ENCODE results near the gene NEDD4L.

DNA sequence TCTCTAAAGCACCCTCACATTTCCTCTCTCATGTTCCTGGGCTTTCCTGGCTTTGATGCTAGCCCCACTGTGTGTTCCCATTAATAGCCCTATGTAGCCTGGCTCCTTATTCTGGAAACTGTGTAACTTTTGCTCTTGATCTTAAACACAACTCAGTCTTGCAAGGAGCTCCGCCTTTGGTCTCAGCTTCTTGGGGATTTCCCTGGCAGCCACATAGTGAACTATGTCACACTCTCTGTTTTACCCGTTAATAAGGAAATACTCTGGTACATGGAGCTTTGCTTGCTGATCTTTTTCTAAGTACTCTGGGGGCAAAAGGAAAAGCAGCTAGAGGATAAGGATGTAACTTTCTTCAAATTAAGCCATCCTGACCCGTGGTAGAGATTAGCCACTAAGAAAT is 259.3 kb downstream of the NEDD4L start:
- TF ChIP-seq CTCF (conservative IDR thresholded peaks at IDR 0.05), result no peak
- TF ChIP-seq EZH2 (IDR thresholded peaks at IDR 0.05; ENCODE audit: low read depth), result no peak

All from PC-9 (cell line).